T-helper 2 cell (primary cell): Measurements from ENCODE around the gene UTP4.
"Not testable (repeated sequence)": the region's sequence is repeated elsewhere in the genome, so short reads cannot be mapped to it uniquely, and the experiment has no call there.

Experiments used
- DNase-seq, 5 experiments: peaks; one replicate each; pipeline versions ENCODE4 v3.0.0 to v3.0.0-alpha.2; 2012 to 2022

UTP4 gene

DNA sequence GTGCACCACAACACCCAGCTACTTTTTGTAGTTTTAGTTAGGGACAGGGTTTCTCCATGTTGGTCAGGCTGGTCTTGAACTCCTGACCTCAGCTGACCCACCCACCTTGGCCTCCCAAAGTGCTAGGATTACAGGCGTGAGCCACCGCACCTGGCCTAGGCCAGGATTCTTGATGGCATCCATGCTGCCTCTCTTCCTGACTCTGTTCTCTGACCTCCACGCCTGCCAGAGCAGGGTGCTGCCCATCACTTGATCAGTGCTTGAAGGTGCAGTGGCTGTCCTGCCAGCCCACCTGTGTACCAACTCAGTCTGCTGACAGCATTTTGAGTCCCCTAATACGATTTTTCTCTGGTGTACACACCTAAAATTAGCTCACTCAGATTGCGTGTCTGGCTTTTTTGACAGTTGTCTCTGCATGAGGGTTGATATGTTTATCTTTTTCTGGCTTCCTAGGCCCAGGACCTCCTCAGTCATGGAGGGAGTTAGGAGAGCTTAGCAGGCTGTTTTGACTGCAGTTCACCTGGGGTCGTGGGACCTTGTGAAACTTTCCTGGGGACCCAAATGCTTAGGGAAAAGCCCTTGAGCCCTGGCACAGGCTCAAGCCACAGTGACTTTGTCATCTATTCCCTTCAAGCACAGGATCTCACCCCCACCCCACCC, 21.1 kb upstream of the UTP4 start:
- DNase-seq: no peak

DNA sequence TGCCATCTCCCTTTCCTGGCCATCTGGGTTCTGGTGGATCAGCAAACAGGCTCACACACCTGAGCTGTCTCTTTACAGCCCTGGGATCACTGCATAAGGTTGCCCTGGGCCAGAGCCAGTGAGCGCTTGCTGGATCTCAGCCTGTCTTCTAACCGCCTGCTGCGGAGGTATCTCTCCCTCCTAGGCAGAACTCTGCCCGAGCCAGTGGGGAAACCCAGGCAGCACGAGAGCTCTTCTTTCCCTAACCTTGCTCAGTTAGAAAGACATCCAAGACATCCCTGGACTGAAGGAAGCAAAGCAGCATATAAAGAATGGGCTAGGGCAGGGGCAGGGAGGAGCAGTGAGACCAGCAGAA, 20.6 kb upstream of the UTP4 start:
- DNase-seq: no peak

DNA sequence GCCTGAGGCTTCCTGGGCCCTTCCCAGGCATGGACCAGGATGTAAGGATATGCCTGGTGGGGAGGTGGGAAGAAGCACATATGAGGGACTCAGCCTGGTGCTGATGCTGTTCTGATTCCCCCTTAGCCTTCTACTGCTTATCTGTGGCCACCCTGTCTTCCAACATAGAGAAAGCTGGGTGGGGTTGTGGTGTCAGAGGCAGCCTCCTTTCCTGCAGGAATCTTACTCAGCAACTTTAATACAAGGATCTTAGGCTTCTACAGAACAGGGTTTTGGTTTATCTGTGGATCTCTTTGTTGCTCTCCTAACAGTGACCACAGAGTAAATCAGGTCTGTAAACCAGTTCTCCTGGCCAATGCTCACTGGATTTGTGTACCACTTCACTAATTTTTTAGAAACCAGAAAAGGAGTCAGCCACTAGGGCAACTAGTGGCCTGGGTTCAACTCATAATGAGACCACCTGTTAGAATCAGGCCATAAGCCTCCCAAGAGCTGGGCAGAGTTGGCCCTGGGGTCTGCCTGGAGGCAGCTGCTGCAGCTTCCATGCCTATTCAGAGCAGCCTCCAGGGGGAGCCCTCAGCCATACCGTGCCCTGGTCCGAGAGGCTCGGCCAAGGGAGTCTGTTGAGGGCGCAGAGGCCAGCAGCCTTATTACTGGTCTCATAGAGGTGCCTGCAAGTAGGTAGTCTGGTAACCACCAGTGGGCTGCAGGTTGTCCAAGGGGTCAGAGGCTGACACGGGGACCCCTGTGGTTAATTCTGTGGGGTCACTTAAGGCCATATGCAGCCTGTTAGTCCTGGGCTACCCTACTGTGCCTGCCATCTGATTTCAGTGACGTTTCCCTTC, 19.9 kb upstream of the UTP4 start:
- DNase-seq: peak in 3 of 5 experiments; percentile 26 to 45 (median 39)

DNA sequence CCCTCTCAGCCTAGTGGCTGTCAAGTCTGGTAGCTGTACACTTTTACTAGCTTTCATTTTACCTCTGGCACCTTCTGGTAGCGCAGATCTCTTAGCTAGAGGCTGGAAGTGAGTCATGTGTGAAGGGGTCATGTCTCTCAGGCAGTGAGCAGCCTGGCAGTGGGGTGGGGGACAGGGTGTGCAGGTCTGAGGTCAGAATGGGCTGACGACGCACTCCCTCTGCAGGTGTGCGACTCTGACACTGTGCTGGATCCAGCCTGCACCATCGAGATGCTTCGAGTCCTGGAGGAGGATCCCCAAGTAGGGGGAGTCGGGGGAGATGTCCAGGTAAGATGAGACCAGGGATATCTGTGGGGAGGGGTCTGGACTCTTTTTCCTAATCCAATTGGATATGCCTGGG, 19.2 kb upstream of the UTP4 start:
- DNase-seq: no peak

DNA sequence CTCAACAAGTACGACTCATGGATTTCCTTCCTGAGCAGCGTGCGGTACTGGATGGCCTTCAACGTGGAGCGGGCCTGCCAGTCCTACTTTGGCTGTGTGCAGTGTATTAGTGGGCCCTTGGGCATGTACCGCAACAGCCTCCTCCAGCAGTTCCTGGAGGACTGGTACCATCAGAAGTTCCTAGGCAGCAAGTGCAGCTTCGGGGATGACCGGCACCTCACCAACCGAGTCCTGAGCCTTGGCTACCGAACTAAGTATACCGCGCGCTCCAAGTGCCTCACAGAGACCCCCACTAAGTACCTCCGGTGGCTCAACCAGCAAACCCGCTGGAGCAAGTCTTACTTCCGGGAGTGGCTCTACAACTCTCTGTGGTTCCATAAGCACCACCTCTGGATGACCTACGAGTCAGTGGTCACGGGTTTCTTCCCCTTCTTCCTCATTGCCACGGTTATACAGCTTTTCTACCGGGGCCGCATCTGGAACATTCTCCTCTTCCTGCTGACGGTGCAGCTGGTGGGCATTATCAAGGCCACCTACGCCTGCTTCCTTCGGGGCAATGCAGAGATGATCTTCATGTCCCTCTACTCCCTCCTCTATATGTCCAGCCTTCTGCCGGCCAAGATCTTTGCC, 18.0 kb upstream of the UTP4 start:
- DNase-seq: no peak

DNA sequence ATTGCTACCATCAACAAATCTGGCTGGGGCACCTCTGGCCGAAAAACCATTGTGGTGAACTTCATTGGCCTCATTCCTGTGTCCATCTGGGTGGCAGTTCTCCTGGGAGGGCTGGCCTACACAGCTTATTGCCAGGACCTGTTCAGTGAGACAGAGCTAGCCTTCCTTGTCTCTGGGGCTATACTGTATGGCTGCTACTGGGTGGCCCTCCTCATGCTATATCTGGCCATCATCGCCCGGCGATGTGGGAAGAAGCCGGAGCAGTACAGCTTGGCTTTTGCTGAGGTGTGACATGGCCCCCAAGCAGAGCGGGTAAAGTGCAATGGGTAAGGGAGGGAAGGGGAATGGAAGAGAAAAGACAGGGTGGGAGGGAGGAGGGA, 17.5 kb upstream of the UTP4 start:
- DNase-seq: no peak

DNA sequence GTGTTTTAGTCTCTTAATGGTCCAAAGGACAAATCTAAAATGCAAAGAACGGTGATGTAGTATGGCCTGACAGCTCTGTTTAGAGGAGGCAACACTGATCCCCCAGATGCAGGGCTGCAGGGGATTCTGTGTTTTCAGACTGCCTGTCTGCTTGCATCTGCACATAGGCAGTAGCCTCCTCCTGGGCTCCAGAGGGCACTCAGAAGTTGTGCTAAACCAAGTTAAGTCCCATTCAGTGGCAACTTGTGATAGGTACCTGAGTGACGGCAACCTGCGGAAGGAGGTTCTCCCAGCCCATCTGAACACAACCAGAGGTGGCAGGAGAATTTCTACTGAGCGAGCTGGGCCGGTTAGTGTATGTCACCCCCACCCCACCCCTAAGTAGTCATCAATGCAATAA, 17.1 kb upstream of the UTP4 start:
- DNase-seq: no peak

DNA sequence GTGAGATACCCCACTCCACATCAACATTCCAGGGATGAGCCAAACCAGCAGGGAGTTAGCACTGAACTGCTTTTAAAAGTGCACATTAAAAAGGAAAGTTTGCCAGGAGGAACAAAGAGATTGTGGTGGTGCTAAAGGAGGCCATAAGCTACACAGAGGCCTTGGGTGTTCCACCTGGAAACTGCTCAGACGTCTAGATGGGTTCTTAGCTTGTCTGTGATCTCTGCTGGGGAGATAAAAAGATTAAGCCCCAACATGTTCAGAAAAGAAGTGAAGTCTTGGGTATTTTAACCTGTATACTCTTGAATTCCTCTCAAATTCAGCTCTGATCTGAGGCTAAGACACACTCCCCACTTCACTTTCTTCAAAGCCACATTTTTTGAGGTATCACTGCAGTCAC, 16.6 kb upstream of the UTP4 start:
- DNase-seq: peak in 1 of 5 experiments; percentile 35

DNA sequence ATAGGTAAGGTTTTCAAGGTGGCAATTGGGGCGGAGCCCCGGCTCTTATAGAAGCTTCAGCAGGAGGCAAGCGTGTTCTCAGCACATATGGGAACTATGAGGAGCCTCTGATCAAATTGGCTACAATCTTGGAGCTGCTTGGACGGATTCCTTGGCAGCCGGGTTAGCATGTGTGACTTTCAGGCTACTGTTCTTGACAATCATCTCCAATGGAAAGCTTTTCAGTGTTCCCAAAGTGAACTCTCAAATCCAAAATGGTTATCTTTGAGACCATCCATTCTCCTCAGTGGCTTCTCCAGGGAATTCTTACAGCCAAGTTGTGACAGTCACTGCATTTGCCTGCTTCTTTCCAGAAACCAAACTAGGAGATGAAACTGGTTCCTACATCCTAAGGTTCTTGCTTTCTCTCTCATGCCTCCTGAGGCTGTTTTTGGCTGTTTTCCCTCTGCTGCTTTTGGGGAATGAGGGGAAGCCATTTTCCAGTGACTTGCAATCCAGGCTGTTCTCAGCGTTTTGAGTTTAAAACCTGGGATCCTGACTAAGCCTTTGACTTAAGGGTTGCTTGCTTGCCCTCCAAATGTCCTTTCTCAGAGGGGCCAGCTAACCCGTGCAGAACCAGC, 16.1 kb upstream of the UTP4 start:
- DNase-seq: no peak

DNA sequence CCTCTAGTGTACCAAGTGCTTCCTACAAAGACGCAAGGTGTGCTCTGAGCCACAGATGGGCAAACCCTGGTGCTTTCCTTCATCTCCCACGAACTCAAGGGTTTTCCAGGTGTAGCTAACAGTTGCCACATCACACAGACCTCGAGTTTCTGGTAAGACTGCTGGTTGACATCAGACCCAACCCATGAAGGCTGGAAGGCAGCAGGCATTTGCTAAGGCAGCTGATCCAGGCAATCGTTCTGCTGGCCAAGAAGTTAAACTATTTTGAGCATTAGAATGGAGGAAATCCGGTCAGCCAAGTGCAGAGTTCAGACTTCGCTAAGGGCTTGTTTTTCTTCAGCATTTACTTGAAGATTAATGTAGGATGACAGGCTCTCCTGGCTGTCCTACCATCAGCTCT, 15.5 kb upstream of the UTP4 start:
- no peak for DNase-seq

DNA sequence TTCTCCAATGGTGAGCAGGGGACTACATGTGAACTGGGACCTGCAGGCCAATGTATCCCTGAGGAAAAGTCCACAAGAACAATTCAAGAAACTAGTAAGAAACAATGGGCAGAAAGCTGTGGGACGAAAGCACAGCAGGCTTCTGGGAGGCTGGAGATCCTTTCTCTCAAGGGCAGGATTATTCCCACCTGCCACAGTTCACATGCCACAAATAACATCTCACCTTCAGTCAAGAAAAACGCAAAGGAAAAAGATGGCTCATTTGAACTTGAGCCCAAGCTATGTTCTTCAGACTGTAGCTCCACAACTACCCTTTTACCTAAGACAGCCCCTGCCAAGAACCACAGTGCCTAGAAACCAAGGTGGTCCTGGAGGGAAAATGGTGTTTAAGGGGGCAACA, 14.0 kb upstream of the UTP4 start:
- DNase-seq: no peak

DNA sequence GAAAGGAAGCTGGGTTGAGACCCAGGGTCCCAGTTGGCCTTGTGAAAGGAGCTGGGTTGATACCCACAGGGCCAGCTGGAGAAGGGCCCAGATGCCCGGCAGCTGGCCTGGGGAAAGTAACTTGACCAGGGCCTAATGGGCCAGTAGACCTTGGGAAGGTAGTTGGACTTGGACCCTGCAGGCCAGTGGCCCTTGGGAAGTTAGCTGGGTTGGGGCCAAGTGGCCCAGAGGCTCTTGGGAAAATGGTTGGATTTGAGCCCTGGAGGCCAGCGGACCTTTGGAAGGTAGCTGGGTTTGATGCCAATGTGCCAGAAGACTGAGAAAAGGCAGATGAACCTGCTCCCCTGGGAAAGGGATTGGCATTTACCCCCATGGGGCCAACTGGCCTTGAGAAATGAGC, 13.5 kb upstream of the UTP4 start:
- DNase-seq: no peak

DNA sequence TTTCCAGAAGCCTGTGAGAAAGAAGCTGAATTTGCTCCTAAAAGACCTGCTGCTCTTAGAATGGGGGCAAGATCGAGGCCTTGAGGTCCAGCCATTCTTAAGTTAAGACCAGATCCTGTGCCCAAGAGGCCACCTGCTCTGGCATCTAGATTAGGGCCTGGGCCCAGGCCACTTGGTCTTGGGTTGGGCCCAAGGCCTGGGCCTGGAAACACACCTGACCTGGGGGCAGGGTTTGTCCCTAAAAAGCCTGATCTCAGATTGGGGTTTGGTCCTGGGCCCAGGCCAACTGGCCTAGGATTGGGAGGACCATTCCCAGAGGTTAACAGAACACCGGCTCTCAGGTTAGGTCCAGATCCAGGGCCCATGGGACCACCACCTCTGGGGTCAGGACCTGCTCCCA, 12.9 kb upstream of the UTP4 start:
- DNase-seq: no peak

DNA sequence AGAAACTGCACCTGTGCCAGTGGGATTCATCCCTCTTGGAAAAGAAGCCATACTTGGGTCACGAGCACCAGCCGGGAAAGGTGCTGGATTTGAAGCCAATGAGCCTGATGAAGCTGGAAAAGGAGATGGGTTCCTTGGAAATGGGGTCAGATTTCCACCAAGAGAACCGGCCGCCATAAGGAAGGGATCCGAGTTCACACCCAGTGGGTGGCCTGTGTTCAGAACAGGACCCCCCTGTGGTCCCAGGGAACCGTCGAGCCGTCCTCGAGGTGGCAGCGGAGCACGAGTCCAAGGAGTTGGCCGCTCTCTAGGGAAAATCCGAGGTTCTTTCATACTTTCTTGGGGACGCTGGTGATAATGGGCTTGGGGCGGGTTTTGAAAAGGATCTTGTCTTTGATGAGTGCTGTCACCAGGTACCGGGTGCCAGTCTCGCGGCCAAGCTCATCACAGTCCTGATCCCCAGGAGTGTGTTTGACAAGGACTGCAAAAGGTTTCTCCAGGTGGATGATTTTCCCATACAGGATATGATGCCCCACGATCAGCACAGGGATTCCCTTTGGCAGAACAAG, 12.3 kb upstream of the UTP4 start:
- no peak for DNase-seq

DNA sequence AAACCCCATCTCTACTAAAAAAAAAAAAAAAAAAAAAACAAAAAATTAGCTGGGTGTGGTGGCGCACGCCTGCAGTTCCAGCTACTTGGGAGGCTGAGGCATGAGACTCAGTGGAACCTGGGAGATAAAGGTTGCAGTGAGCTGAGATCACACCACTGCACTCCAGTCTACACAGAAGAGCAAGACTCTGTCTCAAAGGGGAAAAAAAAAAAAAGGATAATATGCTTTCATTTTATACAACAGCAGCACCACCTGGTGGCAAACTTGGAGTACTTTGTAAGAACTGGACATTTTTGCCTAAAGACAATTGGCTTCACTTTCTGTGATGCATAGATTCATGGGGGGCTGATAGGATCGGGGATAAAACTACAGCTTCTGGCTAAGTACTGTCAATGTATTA, 8.5 kb upstream of the UTP4 start:
- peak in 4 of 5 experiments; percentile 35 to 78 (median 48) for DNase-seq

DNA sequence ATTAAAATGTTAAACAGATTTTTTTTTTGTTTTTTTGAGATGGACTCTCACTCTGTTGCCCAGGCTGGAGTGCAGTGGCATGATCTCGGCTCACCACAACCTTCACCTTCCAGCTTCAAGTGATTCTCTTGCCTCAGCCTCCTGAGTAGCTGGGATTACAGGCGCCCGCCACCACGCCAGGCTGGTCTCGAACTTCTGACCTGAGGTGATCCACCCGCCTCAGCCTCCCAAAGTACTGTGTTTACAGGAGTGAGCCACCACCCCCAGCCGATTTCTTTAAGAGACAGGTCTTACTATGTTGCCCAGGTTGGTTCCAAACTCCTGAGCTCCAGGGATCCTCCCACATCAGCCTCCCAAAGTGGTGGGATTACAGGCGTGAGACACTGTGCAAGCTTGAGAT, 8.0 kb upstream of the UTP4 start:
- DNase-seq: not testable (repeated sequence)

DNA sequence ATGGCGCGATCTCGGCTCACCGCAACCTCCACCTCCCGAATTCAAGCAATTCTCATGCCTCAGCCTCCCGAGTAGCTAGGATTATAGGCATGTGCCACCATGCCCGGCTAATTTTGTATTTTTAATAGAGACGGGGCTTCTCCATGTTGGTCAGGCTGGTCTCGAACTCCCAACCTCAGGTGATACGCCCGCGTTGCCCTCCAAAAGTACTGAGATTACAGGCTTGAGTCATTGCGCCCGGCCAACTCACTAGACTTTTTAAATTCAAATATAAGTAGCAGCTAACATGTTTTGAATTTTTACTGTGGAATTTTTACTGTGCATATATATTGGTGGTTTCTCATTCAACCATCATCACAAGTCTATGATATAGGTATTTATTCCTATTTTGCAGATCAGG, 7.5 kb upstream of the UTP4 start:
- not testable (repeated sequence) for DNase-seq

DNA sequence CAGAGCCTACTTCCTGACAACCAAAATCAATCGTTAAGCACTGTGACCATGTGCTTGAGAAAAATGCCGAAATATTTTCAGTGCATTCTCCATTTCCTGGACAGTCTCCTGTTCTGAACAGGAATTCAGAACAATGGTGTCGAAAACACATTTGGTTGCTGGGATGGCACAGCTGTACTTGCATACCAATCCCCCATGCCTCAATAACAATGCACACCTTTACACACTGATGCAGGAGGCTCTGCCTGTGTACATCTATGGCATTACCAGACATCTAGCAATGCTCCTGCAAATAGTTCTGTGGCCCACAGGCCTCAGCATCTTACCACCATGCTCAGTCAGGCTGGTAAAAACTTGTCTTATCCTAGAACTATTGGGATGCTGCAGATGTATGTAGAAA, 6.2 kb upstream of the UTP4 start:
- no peak for DNase-seq

DNA sequence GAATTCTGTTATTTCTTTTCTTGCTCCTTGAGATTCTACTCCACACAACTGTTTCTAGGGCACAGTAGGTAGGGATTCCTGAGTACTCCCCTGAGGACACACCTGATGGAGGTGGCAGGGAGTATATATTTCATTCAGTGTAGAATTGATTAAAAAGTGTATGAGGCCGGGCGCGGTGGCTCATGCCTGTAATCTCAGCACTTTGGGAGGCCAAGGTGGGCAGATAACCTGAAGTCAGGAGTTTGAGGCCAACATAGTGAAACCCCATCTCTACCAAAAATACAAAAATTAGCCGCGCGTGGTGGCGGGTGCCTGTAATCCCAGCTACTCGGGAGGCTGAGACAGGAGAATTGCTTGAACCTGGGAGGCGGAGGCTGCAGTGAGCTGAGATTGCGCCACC, 5.6 kb upstream of the UTP4 start:
- DNase-seq: not testable (repeated sequence)

DNA sequence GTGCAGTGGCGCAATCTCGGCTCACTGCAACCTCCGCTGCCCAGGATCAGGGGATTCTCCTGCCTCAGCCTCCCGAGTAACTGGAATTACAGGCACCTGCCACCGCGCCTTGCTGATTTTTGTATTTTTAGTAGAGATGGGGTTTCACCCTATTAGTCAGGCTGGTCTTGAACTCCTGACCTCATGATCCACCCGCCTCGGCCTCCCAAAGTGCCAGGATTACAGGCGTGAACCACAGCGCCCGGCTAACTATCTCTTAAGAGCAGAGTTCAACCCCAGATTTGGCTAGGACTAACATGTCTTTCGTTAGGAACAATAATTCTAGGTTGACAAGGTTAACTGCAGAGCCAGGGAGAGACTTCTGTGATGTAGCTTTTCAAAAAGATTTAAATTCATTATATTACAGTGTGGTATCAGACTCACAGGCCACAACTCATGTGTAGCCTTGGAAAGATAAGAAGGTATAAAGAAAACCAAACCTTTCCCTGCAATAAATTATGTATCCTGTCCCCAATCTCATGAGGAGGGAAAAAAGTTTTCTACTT, 4.4 kb upstream of the UTP4 start:
- no peak for DNase-seq

DNA sequence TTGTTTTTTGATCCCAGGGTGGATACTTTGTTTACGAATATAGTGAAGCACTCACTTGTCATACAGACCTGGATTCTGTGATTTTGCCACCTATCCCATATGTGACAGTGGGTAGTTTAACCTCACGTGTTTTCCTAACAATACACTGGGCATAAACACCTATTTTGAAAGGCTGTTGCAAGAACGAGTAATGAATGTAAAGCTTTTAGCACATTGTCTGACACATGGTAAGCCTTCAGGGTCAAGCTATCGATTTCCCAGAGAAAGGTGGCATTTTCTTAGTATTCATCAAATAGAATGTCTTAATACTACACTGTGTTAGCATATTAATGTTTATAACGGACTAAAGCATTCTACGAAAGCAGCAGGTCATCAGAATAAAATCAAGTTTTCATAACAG, 2.0 kb upstream of the UTP4 start:
- no peak for DNase-seq

DNA sequence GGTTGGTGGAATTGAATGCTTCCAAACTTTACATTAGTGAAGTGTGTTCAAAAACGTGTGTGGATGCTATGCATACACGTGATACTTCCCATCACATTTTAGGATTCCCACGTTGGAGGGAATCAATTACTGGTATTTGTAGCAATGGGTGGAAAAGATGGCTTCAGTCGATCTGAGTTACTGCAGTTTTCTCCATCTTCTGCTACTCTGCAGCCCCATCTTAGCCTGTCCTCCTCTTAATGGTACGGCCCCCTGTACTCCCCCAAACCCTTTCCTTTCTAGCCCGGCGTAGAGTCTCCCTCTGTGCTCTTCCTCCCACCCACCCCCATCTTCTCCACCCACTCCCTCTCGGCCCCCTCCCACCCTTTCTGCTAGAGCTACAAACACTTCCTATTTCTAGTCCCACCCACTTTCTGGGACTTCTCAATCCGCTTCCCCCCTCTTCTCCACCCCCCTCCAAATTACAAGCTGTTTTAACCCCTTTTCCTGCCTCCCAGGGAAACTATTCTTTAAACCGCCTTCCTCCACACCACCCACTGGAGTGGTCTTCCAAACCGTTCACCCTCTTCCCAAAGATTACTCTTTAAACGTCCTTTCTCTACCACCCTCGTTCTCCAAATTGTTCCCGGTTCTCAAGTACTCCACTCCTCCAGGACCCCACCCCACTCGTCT, 1.1 kb upstream of the UTP4 start:
- peak in 1 of 5 experiments; percentile 23 for DNase-seq
